ENCODE measurements around the gene COL4A2. TPM values are rescaled to one million over a fixed set of nuclear protein-coding genes. Genes with fewer than 3 reads are reported as not detected.

The COL4A2 gene
- total RNA-seq, 6 experiments from 2014 or later = 8.4 to 65.8 (median 42.5) TPM

DNA sequence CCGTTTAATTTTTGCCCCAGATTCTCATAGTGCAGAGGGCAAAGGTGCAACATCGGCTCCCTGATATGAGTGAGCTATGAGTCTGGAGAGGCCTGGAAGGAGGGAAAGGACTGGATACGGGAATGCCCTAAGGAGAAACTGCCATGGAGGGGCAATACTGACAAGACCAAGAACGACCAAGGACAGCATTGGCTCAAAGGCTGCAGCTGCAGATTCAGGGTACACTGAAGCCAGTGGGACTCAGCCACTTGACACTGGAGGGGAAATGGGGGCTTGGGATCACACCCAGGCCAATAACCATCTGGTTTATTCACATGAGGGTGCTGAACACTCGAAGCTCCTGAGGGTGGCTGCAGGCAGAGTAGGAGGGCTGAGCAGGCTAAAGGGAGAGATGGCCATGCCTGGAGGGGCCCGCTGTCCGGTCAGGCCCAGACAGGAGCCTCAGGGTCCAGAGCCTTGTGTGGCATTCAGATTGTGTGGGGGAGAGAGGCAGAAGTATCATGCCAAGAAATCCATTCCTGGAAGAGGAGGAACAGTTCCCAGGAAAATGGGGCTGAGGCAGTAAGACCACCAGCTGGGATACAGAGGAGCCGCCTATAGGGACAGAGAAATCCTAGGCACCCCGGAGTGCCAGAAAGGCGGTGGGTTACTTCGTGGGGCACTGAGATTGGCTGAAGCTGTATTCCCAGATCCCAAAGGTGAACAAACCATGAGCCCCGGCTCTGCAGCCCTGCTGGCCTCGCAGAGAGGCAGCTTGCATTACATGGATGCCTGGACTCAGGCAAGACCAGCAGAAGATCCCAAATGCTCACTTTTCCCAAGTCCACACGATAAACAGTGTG lies 20.9 kb upstream of the COL4A2 start:
- WGBS (ENCODE audit: insufficient coverage, low coverage, low lambda C conversion rate, missing lambda C conversion rate) = 47% methylated on average over 7 of the region's 14 CpGs
- Histone ChIP-seq H3K4me1 (peaks cover 0 to 2% (median 0%) of the 10 kb centered on the region in 4 donors), H3K36me3 (no peaks in the 10 kb centered on the region), H3K9me3 (no peaks in the 10 kb centered on the region), H3K27ac (no peak overlapping the region), H3K27me3 (no peaks in the 10 kb centered on the region), H3K4me3 (no peak overlapping the region)
- TF ChIP-seq, protein P1, sequence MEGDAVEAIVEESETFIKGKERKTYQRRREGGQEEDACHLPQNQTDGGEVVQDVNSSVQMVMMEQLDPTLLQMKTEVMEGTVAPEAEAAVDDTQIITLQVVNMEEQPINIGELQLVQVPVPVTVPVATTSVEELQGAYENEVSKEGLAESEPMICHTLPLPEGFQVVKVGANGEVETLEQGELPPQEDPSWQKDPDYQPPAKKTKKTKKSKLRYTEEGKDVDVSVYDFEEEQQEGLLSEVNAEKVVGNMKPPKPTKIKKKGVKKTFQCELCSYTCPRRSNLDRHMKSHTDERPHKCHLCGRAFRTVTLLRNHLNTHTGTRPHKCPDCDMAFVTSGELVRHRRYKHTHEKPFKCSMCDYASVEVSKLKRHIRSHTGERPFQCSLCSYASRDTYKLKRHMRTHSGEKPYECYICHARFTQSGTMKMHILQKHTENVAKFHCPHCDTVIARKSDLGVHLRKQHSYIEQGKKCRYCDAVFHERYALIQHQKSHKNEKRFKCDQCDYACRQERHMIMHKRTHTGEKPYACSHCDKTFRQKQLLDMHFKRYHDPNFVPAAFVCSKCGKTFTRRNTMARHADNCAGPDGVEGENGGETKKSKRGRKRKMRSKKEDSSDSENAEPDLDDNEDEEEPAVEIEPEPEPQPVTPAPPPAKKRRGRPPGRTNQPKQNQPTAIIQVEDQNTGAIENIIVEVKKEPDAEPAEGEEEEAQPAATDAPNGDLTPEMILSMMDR (IDR thresholded peaks at IDR 0.05) = no peak
- no peak for TF ChIP-seq POLR2A (IDR thresholded peaks at IDR 0.05)
- intact Hi-C loops (cut with DNase I) = no loop called here
- DNase-seq (no peak), ATAC-seq (no peak)

- H3K4me3 ChIP-seq = no peak overlapping the region
- TF ChIP-seq POLR2A (IDR thresholded peaks at IDR 0.05) = no peak
- TF ChIP-seq, protein P1 (IDR thresholded peaks at IDR 0.05) = no peak
- H3K9me3 ChIP-seq = no peaks in the 10 kb centered on the region
- no peaks in the 10 kb centered on the region for H3K27me3 ChIP-seq
- no peak for DNase-seq
- peaks cover 0 to 2% (median 0%) of the 10 kb centered on the region in 4 donors for H3K4me1 ChIP-seq
- no peak overlapping the region for H3K27ac ChIP-seq
- peak in 3 of 4 donors; percentile 13 to 32 (median 26) for ATAC-seq
- WGBS (ENCODE audit: insufficient coverage, low coverage, low lambda C conversion rate, missing lambda C conversion rate) = 46% methylated on average over 16 of the region's 21 CpGs
- intact Hi-C loops (cut with DNase I) = no loop called here
- no peaks in the 10 kb centered on the region for H3K36me3 ChIP-seq
Measured at GRCh38 chr13:110286833-110287819, 20.0 kb upstream of the COL4A2 start.

DNA sequence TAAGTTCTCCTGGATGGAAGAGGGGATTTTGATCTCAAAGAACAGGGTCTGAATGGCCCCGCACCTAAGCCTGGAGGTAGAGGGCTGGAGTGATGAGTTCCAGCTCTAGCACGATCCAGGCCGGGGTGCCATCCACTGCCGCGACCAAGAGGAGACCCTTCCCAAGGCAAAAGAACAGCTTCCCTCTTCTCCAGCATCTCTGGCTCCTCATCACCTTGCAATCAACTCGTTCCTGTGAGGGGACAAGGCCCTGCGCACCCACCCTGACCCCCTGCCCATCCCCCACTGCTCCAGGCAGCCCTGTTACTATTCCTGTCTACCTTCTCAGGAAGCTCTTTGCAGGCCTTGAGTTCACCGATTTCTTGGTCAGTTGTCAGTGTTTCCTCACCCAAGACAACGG lies 17.9 kb upstream of the COL4A2 start:
- Histone ChIP-seq H3K27ac (no peak overlapping the region), H3K4me1 (peaks cover 0 to 2% (median 0%) of the 10 kb centered on the region in 4 donors), H3K36me3 (no peaks in the 10 kb centered on the region), H3K9me3 (no peaks in the 10 kb centered on the region), H3K27me3 (no peaks in the 10 kb centered on the region), H3K4me3 (no peak overlapping the region)
- WGBS (ENCODE audit: insufficient coverage, low coverage, low lambda C conversion rate, missing lambda C conversion rate) = 86% methylated on average over 7 of the region's 9 CpGs
- intact Hi-C loops (cut with DNase I) = no loop called here
- TF ChIP-seq, protein P1 (IDR thresholded peaks at IDR 0.05) = no peak
- no peak for TF ChIP-seq POLR2A (IDR thresholded peaks at IDR 0.05)
- no peak for DNase-seq
- no peak for ATAC-seq

- DNase-seq = no peak
- intact Hi-C loops (cut with DNase I) = no loop called here
- Histone ChIP-seq H3K36me3 (no peaks in the 10 kb centered on the region), H3K4me3 (no peak overlapping the region), H3K4me1 (peaks cover 0 to 2% (median 0%) of the 10 kb centered on the region in 4 donors), H3K27me3 (no peaks in the 10 kb centered on the region), H3K9me3 (no peaks in the 10 kb centered on the region), H3K27ac (no peak overlapping the region)
- no peak for ATAC-seq
- no peak for TF ChIP-seq POLR2A (IDR thresholded peaks at IDR 0.05)
- TF ChIP-seq, protein P1 (IDR thresholded peaks at IDR 0.05) = no peak
- WGBS (ENCODE audit: insufficient coverage, low coverage, low lambda C conversion rate, missing lambda C conversion rate) = 62% methylated on average over 9 of the region's 11 CpGs
Measured at GRCh38 chr13:110289661-110290060, 17.4 kb upstream of the COL4A2 start.

All from right lobe of liver (tissue), 6 donors.